ENCODE measurements around the gene EXOC7.

The EXOC7 gene

GRCh38 chr17:76121932-76122430 lies 18.4 kb upstream of the EXOC7 start:
- FAIRE-seq, result no peak

DNA sequence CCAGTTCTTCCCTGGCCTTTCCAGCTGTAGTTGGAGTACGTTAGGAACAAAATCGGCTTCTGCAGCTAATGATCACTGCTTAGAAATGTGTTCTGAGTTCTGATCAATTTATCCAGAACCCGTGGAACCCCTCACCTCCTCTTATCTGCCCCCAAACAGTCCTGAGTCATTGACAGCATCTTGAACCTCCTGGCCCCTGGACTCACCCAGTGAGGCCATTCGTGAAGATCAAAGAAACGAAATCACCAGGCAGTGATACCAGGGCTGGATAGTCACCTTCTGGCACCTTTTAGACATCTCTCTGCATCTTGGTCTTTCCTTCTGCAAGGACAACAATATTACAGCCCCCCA lies 17.0 kb upstream of the EXOC7 start:
- no peak for FAIRE-seq

DNA sequence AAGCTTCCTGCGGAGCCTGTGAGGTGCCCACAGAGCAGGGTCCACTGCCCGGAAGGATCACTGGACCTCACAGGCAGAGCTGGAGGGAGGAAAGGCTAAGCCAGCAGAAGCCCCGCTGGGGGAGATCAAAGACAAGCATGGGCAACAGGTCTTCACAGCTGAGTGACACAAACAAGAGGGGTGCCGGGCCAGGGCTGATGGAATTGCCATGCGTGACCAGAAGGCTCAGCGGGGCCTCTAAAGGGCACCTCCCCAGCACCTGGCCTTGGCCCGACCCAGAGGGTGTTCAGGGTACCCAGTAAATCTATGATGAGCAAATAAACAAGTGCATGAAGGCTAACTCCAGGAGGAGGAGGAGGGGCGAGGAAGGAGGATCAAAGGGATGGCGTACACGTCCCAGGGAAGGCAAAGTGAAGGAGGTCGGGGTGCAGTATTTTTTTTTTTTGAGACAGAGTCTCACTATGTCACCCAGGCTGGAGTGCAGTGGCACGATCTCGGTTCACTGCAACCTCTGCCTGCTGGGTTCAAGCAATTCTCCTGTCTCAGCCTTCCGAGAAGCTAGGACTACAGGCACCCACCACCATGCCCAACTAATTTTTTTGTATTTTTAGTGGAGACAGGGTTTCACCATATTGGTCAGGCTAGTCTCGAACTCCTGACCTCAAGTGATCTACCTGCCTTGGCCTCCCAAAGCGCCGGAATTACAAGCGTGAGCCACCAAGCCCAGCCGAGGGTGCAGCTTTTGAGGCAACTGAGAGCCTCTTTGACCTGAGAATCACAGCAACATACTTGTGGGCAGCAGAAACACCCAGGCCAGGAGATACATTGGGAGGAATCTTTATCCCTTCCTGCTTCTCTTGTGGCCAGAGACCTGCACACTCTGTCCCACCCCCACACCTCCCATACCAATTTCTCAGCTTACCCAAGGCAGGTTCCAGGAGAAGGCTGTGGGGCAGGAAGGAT lies 16.1 kb upstream of the EXOC7 start:
- FAIRE-seq, result no peak

- no peak for FAIRE-seq
Observed at GRCh38 chr17:76115138-76115754, 11.7 kb upstream of the EXOC7 start.

- FAIRE-seq, result no peak
Observed at GRCh38 chr17:76111956-76112355, 8.4 kb upstream of the EXOC7 start.

- FAIRE-seq, result no peak
Observed at GRCh38 chr17:76107509-76107908, 3.9 kb upstream of the EXOC7 start.

- FAIRE-seq, result no peak
Observed at GRCh38 chr17:76106703-76107102, 3.1 kb upstream of the EXOC7 start.

DNA sequence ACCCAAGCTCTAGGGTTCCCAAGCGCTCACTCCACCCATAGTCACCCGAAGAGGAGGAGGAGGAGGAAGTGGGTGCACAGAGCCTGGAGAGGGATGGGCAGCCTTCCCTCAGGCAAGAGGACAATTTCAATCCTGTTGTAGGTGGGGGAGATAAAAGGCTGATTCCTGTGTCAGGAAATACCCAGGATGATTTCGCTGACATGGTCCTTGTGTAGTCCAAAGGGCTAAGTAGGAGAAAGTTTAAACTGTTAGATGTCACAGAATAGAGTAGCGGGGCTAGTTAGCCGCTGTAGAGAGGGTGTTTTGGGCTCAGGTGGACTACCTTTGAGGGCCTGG lies 1.3 kb upstream of the EXOC7 start:
- no peak for FAIRE-seq

GRCh38 chr17:76104140-76104895 lies 731 bp upstream of the EXOC7 start:
- no peak for FAIRE-seq

DNA sequence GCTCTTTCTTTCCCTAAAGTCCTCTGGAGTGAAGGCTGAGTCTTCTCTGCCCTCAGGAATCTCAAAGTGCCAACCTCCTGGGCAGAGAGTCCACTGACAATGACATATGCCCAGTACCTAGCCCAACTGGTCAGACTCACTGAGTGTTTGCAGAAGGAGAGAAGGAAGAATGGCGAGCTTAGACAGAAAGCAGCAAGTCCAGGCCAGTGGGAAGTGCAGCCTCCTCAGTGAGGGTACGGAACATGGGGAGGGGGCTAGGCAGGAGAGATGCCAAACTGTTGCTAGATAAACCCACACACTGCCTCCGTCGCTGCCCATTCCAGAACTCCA lies 678 bp downstream of the EXOC7 start:
- no peak for FAIRE-seq

DNA sequence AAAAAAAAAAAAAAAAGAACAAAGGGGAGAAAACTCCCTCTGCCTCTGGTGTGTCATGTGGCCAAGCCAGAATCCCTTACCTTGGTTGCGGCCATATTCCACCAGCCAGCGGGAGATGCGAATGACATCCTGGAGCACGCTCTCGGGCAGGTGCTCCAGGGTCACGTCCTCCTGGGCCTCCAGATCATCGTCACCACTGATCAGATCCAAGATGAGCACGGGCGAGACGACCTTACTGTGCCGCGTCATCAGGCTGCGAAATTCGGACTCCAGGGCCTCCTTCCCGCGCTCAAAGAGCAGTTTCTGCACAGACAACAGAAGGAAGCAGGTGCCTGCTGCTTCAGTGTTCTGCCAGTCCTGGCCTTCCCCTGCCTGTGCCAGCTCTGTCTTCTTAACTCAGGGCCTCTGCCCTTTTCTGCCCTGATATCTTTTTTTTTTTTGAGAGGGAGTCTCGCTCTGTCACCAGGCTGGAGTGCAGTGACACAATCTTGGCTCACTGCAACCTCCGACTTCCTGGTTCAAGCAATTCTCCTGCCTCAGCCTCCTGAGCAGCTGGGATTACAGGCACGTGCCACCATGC lies 5.8 kb downstream of the EXOC7 start:
- FAIRE-seq, result no peak

DNA sequence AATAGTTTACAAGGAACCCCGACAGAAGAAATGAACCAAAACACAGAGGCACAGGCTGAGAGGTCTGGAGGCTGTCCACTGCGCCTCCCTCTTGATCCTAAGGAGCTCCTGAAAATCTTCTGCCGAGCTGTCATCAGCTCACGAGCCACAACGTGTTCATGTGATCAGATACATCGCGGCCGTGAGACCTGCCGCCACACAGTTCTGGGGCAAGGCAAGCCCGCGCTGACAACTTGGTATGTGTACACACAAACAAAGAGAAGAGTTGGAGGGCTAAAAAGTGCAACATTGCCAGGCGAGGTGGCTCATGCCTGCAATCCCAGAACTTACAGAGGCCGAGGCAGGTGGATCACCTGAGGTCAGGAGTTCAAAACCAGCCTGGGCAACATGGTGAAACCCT lies 7.6 kb downstream of the EXOC7 start:
- no peak for FAIRE-seq

- FAIRE-seq, result no peak
Observed at GRCh38 chr17:76094046-76094445, 9.5 kb downstream of the EXOC7 start.

DNA sequence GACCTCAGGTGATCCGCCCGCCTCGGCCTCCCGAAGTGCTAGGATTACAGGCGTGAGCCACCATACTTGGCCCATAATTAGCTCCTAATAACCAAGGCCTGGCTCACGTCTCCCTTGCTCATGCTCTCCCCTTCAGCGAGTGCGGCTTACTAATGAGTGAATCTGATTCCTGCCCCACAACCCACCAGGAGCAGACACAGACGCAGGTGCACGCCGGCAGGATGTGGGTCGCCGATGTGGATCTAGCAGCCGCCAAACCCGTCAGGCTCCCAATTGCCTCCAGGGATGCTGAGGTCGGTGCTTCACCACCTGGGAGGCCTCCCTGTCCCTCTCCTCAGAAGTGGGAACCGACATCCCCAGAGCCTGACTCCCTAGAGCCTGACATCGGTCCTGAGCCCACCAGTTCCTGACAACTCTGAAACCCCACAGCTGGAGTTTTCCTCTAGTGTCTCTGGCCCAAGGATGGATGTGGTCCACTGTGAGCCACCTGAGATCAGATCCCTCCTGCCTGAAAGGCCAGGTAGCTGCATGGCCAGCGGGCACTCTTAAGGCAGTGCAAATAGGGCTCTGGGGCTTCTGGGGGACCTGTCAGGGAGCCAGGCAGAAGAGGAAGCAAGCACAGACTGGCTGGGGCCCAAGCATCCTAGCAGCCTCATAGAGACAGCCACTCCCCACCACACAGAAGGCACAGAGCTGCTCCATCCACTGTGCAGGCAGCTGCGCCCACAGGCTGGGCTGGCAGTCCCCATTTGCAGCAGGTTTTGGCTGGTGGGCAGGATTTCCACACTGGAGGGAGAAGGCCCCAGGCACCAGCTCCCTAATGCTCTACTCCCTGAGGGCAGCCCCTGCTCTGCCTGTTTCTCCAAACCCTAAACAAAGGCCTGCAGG lies 10.8 kb downstream of the EXOC7 start:
- no peak for FAIRE-seq

DNA sequence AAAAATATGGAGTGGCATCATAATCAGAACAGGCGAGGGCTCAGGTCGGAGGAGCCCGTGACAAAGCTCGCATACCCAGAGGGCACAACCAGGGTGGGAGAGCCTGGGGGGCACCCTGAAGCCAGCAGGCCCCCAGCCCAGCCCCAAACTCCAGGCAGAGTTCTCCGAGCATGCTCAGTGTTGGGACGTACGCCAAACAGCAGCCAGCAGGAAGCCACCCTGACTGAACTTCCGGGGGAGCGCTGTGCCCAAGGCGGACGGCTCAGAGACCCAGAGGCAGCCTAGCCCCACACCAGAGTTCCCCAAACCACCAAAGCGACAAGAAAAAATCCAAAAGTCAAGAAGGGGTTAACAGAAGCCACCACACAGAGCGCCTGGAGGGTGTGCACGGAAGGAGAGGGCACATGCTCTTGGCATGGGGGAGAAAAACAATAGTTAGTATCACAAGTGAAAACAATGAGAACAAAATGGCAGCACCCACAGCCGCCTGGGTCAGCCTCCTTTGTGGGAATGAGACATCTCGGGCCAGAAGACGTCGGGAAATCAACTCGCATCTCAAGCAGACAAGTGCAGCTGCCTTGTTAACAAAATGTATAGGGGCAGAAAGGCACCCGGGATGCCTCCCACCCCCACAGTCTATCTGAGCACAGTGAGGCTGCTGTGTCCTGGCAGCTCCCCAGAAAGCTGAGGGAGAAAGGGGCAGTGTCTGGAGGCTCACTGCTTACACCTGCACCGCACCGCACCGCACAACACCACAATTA lies 11.9 kb downstream of the EXOC7 start:
- no peak for FAIRE-seq

DNA sequence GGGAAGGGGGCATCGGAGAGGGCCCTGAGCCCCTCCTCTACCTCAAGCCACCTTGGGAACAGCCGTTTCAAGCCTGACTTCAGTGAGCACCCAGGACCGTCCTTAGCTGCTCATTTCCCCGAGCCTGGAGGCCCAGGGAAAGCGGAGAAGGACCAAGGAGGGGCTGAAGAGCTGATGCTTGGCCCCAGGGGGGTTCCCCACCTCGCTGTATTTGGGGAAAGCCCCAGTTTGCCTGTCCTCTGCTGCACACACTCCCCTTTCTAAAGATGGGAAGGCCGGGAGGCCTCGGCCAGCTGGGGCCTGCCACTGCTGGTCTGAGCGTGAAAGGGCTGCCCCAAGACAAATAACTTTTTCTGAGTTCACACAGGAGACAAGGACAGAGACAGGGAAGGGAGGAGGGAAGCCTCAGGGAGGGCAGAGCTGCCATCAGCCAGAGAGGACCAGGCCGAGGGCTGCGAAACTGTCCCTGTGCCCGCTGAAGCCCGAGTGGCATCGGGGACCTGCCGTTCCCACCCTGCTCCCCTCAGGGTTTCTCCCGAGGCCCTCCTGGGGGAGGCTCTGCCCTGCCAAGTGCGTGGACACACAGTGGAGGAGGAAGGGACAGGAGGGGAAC lies 13.0 kb downstream of the EXOC7 start:
- FAIRE-seq, result no peak

GRCh38 chr17:76089680-76090516 lies 13.7 kb downstream of the EXOC7 start:
- FAIRE-seq, result no peak

GRCh38 chr17:76088868-76089576 lies 14.6 kb downstream of the EXOC7 start:
- FAIRE-seq, result no peak
